DOHH2 (cell line): ENCODE results near the gene LOXL4.

Experiments
- EZH2phosphoT487 ChIP-seq: fragments of 200-600 bp; sonication (generic); IDR thresholded peaks from 2 replicates; pipeline ENCODE4 v1.6.1; 2017; ENCODE audit warnings: borderline replicate concordance, mild to moderate bottlenecking, antibody characterized with exemption, low read length, moderate library complexity, mixed read lengths
- TF ChIP-seq, protein P1 (sequence below): fragments of 200-600 bp; sonication (generic); IDR thresholded peaks from one replicate; pipeline ENCODE4 v1.5.1; 2014; ENCODE audit warnings: antibody characterized with exemption, mild to moderate bottlenecking, low read depth, low read length; ENCODE audit not compliant: poor library complexity, severe bottlenecking

DNA sequence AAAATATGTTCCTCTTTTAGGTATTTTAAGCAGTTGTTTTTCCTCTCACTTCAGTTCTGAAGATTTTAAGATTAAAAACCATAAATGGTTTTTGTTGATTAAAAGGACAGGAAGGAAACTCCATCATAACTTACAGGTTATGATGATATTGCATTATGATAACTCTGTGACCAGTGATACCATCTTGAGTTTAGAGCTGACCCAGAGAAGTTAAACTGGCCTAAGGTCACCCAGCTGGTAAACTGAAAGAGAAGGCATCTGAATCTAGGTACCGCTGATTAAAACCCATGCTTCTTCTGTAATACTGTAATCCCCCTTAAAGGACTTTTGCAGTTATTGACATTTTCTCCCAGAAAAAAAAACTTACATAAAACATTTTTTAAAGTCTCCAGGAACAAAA lies 29.6 kb downstream of the LOXL4 start:
- TF ChIP-seq, protein P1, sequence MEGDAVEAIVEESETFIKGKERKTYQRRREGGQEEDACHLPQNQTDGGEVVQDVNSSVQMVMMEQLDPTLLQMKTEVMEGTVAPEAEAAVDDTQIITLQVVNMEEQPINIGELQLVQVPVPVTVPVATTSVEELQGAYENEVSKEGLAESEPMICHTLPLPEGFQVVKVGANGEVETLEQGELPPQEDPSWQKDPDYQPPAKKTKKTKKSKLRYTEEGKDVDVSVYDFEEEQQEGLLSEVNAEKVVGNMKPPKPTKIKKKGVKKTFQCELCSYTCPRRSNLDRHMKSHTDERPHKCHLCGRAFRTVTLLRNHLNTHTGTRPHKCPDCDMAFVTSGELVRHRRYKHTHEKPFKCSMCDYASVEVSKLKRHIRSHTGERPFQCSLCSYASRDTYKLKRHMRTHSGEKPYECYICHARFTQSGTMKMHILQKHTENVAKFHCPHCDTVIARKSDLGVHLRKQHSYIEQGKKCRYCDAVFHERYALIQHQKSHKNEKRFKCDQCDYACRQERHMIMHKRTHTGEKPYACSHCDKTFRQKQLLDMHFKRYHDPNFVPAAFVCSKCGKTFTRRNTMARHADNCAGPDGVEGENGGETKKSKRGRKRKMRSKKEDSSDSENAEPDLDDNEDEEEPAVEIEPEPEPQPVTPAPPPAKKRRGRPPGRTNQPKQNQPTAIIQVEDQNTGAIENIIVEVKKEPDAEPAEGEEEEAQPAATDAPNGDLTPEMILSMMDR = no peak
- no peak for TF ChIP-seq EZH2phosphoT487
